Panc1 (cell line): ENCODE results near the gene SHBG. TPM values are rescaled to one million over a fixed set of nuclear protein-coding genes. Genes with fewer than 3 reads are reported as not detected.

Experiments used
- ATAC-seq: fragments of 200-7000 bp; cut with Tn5 transposase; 2 replicates; pipeline ENCODE4 v1.9.1; 2020; ENCODE audit warnings: mild to moderate bottlenecking, moderate library complexity
- BruUV-seq: library from RNA; stranded (reverse); fragments of 400-500 nt; replicated peaks from 2 replicates; lab custom pipeline; 2021; lab: Mats Ljungman, UMichigan
- CTCF ChIA-PET: fragments of 300-600 bp; sonication (Branson Sonifier 250); formaldehyde crosslinking; loops from one replicate; lab custom pipeline; 2022; ENCODE audit warnings: antibody characterized with exemption; lab: Charles Lee
- POLR2A ChIA-PET: fragments of 300-600 bp; sonication (Branson Sonifier 250); formaldehyde crosslinking; loops from one replicate; lab custom pipeline; 2022; ENCODE audit warnings: antibody characterized with exemption; lab: Charles Lee
- DNase-seq: peaks from one replicate; pipeline ENCODE4 v3.0.0-alpha.2; 2010; ENCODE audit warnings: low read depth, low spot score
- H3K27ac ChIP-seq: 2 replicates; pipeline ENCODE4 v1.5.1; 2011; ENCODE audit warnings: mild to moderate bottlenecking, low read length, inconsistent platforms
- H3K27me3 ChIP-seq: fragments of 200-500 bp; sonication (Bioruptor generic); 2 replicates; pipeline ENCODE4 v1.6.0; 2014; ENCODE audit warnings: low read length, inconsistent platforms; ENCODE audit not compliant: control insufficient read depth, insufficient read depth
- H3K36me3 ChIP-seq: fragments of 200-500 bp; sonication (Bioruptor generic); 2 replicates; pipeline ENCODE4 v1.5.1; 2014; ENCODE audit warnings: inconsistent platforms, mild to moderate bottlenecking, low read length, moderate library complexity; ENCODE audit not compliant: control insufficient read depth, insufficient read depth
- H3K4me1 ChIP-seq: 2 replicates; pipeline ENCODE4 v1.5.1; 2011; ENCODE audit warnings: inconsistent platforms, mild to moderate bottlenecking, low read length, moderate library complexity; ENCODE audit not compliant: control insufficient read depth, insufficient read depth
- H3K4me3 ChIP-seq, 2 experiments: 2 replicates each; pipeline ENCODE4 v1.5.1; 2011 to 2012; ENCODE audit warnings: low read depth in 2 of 2, low read length in 2 of 2, mild to moderate bottlenecking in 2 of 2, inconsistent platforms in 1 of 2, moderate library complexity in 1 of 2
- H3K9me3 ChIP-seq: fragments of 200-500 bp; sonication (Bioruptor generic); 2 replicates; pipeline ENCODE4 v1.5.1; 2014; ENCODE audit warnings: low read depth, mild to moderate bottlenecking, inconsistent platforms, low read length, moderate library complexity; ENCODE audit not compliant: control insufficient read depth, insufficient read depth
- POLR2AphosphoS5 ChIP-seq: IDR thresholded peaks from 2 replicates; pipeline ENCODE4 v1.6.1; 2012; ENCODE audit warnings: mild to moderate bottlenecking, low read depth, low read length, moderate library complexity
- REST ChIP-seq, 2 experiments: IDR thresholded peaks; 2 replicates each; pipeline ENCODE4 v1.6.1; 2011 to 2012; ENCODE audit warnings: low read depth in 2 of 2, control low read depth in 1 of 2, low read length in 1 of 2, mild to moderate bottlenecking in 1 of 2, moderate library complexity in 1 of 2; ENCODE audit not compliant: insufficient read depth in 1 of 2
- SIN3A ChIP-seq: IDR thresholded peaks from 2 replicates; pipeline ENCODE4 v1.6.1; 2012; ENCODE audit warnings: low read depth, mild to moderate bottlenecking, low read length, moderate library complexity, borderline replicate concordance; ENCODE audit not compliant: insufficient read depth
- TCF7L2 ChIP-seq: IDR thresholded peaks from 2 replicates; pipeline ENCODE4 v1.6.1; 2011; ENCODE audit warnings: mild to moderate bottlenecking, low read depth, low read length, inconsistent platforms
- in situ Hi-C: cut with HindIII; loops from 2 replicates; pipeline ENCODE4 v1.10.0; 2016; ENCODE audit warnings: low sequenced_read_pairs, low pct_unique_long_range_greater_than_20kb
- intact Hi-C: fragments of 100-400 bp; cut with micrococcal nuclease; formaldehyde crosslinking; loops from one replicate; pipeline ENCODE4 v1.10.0; 2022; ENCODE audit not compliant: unreplicated experiment
- total RNA-seq: library from RNA; stranded (reverse); gene quantifications from one replicate; pipeline ENCODE4 v1.2.1, GENCODE V29; 2021; ENCODE audit not compliant: unreplicated experiment
- TF ChIP-seq, protein P1 (sequence below): fragments of 450-650 bp; IDR thresholded peaks from 2 replicates; pipeline ENCODE4 v1.5.1; 2017; ENCODE audit warnings: mild to moderate bottlenecking

SHBG gene
- total RNA-seq, 1 experiment from 2014 or later = 1.2 TPM

GRCh38 chr17:7606280-7606679 is 23.7 kb upstream of the SHBG start:
- Histone ChIP-seq H3K4me1 (no peaks in the 10 kb centered on the region), H3K36me3 (peaks cover 4% of the 10 kb centered on the region), H3K27me3 (no peaks in the 10 kb centered on the region), H3K9me3 (no peaks in the 10 kb centered on the region), H3K4me3 (no peak overlapping the region), H3K27ac (no peak overlapping the region)
- DNase-seq = no peak
- ChIA-PET CTCF (no interaction called here), POLR2A (no interaction called here)
- TF ChIP-seq POLR2AphosphoS5 (no peak), SIN3A (no peak), REST (IDR thresholded peaks at IDR 0.05; ENCODE audit: insufficient read depth in 1 of 2, low read depth in 2 of 2, low read length in 1 of 2) (no peak), TCF7L2 (no peak)
- TF ChIP-seq, protein P1, sequence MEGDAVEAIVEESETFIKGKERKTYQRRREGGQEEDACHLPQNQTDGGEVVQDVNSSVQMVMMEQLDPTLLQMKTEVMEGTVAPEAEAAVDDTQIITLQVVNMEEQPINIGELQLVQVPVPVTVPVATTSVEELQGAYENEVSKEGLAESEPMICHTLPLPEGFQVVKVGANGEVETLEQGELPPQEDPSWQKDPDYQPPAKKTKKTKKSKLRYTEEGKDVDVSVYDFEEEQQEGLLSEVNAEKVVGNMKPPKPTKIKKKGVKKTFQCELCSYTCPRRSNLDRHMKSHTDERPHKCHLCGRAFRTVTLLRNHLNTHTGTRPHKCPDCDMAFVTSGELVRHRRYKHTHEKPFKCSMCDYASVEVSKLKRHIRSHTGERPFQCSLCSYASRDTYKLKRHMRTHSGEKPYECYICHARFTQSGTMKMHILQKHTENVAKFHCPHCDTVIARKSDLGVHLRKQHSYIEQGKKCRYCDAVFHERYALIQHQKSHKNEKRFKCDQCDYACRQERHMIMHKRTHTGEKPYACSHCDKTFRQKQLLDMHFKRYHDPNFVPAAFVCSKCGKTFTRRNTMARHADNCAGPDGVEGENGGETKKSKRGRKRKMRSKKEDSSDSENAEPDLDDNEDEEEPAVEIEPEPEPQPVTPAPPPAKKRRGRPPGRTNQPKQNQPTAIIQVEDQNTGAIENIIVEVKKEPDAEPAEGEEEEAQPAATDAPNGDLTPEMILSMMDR = no peak
- intact Hi-C loops = no loop called here
- in situ Hi-C loops = no loop called here
- no peak for ATAC-seq
- BruUV-seq = no TSS peak

GRCh38 chr17:7610641-7611040 is 19.3 kb upstream of the SHBG start:
- CTCF ChIA-PET = no interaction called here
- Histone ChIP-seq H3K4me3 (no peak overlapping the region), H3K36me3 (peaks cover 8% of the 10 kb centered on the region), H3K4me1 (peaks cover 14% of the 10 kb centered on the region), H3K9me3 (no peaks in the 10 kb centered on the region), H3K27ac (no peak overlapping the region), H3K27me3 (no peaks in the 10 kb centered on the region)
- TF ChIP-seq TCF7L2 = no peak
- TF ChIP-seq, protein P1 = no peak
- TF ChIP-seq POLR2AphosphoS5 = no peak
- no peak for TF ChIP-seq SIN3A
- TF ChIP-seq REST (IDR thresholded peaks at IDR 0.05; ENCODE audit: insufficient read depth in 1 of 2, low read depth in 2 of 2, low read length in 1 of 2) = no peak
- in situ Hi-C loops = no loop called here
- no peak for DNase-seq
- POLR2A ChIA-PET = no interaction called here
- intact Hi-C loops = no loop called here
- ATAC-seq = no peak
- BruUV-seq = no TSS peak
